Lower leg skin (tissue), 3 donors: ENCODE results near the gene CADM1.

ENCODE experiments used
- CTCF ChIP-seq, 3 donors: fragments of 450-650 bp; IDR thresholded peaks; one replicate each; pipeline ENCODE4 v1.5.1; 2016; ENCODE audit warnings: antibody characterized with exemption in 3 of 3, mild to moderate bottlenecking in 3 of 3, moderate library complexity in 2 of 3
- POLR2A ChIP-seq, 2 donors: fragments of 450-650 bp; IDR thresholded peaks; one replicate each; pipeline ENCODE4 v1.6.1; 2016 to 2017; ENCODE audit warnings: antibody characterized with exemption in 2 of 2, mild to moderate bottlenecking in 1 of 2, moderate library complexity in 1 of 2

GRCh38 chr11:115334932-115335788 is 169.1 kb downstream of the CADM1 start:
- TF ChIP-seq CTCF (IDR thresholded peaks at IDR 0.05) (no peak), POLR2A (IDR thresholded peaks at IDR 0.05) (no peak)
